PC-3 (cell line): Measurements from ENCODE around the gene CTNNA3.

Source experiments
- CTCF ChIP-seq: fragments of 300-600 bp; sonication (generic); conservative IDR thresholded peaks from 2 replicates; pipeline ENCODE4 v1.5.1; 2017; ENCODE audit warnings: antibody characterized with exemption, low read depth, mild to moderate bottlenecking, low read length
- EZH2 ChIP-seq: fragments of 300-600 bp; sonication (generic); IDR thresholded peaks from one replicate; pipeline ENCODE4 v1.6.1; 2017; ENCODE audit warnings: antibody characterized with exemption, mild to moderate bottlenecking, low read length; ENCODE audit not compliant: unreplicated experiment

GRCh38 chr10:66805612-66806011 lies 890.4 kb downstream of the CTNNA3 start:
- TF ChIP-seq CTCF (no peak), EZH2 (no peak)
